ENCODE results near the gene DNA2.
"Not testable (repeated sequence)": the region's sequence is repeated elsewhere in the genome, so short reads cannot be mapped to it uniquely, and the experiment has no call there.

The DNA2 gene

DNA sequence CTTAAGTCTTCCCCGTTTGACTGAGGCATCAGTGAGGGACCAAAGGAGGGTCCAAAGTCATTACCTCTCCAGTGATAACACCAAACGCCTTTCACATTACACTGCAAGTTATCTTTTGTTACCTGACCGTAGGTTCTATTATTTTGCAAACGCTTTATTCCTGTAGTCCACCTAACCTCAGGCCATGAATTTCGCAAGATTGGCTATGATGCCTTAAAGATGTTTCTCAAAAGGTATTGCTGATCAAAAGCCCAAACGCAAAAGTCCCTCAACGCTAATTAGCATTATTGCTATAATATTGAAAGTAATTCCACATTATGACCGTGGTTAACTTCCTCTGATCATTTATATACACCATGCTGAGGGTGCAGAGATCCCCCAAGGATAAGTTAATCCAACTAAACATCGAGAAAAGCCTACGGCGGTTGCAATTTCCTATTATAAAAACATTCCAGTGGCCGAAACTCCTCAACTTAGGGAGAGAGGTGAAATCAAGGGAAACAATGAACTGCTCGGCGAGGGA, 649 bp downstream of the DNA2 start:
- DNase-seq (no peak), ATAC-seq (no peak)
- Mint-ChIP-seq H3K9me3 (no peaks in the 10 kb centered on the region), H3K4me3 (peak overlapping the region; percentile 99), H3K27me3 (no peaks in the 10 kb centered on the region), H3K4me1 (peaks cover 24% of the 10 kb centered on the region), H3K27ac (peak overlapping the region; percentile 97), H3K36me3 (ENCODE audit: low read depth) (peaks cover 35% of the 10 kb centered on the region)

- Mint-ChIP-seq H3K27me3 (no peaks in the 10 kb centered on the region), H3K36me3 (ENCODE audit: low read depth) (peaks cover 41% of the 10 kb centered on the region), H3K4me1 (peaks cover 24% of the 10 kb centered on the region), H3K4me3 (peak overlapping the region; percentile 99), H3K27ac (no peak overlapping the region), H3K9me3 (no peaks in the 10 kb centered on the region)
- ATAC-seq (no peak), DNase-seq (no peak)
These were observed 1.5 kb downstream of the DNA2 start for GRCh38 chr10:68470300-68470699.

- Mint-ChIP-seq H3K4me1 (peaks cover 24% of the 10 kb centered on the region), H3K9me3 (no peaks in the 10 kb centered on the region), H3K27ac (no peak overlapping the region), H3K36me3 (ENCODE audit: low read depth) (peaks cover 43% of the 10 kb centered on the region), H3K27me3 (no peaks in the 10 kb centered on the region), H3K4me3 (peak overlapping the region; percentile 99)
- DNase-seq (no peak), ATAC-seq (no peak)
These were observed 1.9 kb downstream of the DNA2 start for GRCh38 chr10:68469838-68470237.

DNA sequence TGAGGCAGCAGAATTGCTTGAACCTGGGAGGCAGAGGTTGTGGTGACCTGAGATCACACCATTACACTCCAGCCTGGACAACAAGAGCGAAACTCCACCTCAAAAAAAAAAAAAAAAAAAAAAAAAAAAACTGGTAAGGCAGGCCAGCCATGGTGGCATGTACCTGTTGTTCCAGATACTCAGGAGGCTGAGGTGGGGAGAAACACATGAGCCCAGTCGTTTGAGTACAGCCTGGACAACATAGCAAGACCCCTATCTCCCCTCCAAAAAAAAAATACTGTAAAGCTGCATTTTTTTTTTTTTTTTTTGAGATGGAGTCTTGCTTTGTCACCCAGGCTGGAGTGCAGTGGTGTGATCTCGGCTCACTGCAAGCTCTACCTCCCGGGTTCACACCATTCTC, 7.0 kb downstream of the DNA2 start:
- not testable (repeated sequence) for ATAC-seq, DNase-seq, H3K27ac Mint-ChIP-seq, H3K4me3 Mint-ChIP-seq, H3K9me3 Mint-ChIP-seq, H3K4me1 Mint-ChIP-seq, H3K27me3 Mint-ChIP-seq
- H3K36me3 Mint-ChIP-seq (ENCODE audit: low read depth): peaks cover 65% of the 10 kb centered on the region

- Mint-ChIP-seq H3K4me1 (no peaks in the 10 kb centered on the region), H3K27me3 (no peaks in the 10 kb centered on the region), H3K4me3 (no peak overlapping the region), H3K27ac (no peak overlapping the region), H3K36me3 (ENCODE audit: low read depth) (peaks cover 67% of the 10 kb centered on the region), H3K9me3 (no peaks in the 10 kb centered on the region)
- ATAC-seq (no peak), DNase-seq (no peak)
These were observed 8.2 kb downstream of the DNA2 start for GRCh38 chr10:68463365-68464093.

DNA sequence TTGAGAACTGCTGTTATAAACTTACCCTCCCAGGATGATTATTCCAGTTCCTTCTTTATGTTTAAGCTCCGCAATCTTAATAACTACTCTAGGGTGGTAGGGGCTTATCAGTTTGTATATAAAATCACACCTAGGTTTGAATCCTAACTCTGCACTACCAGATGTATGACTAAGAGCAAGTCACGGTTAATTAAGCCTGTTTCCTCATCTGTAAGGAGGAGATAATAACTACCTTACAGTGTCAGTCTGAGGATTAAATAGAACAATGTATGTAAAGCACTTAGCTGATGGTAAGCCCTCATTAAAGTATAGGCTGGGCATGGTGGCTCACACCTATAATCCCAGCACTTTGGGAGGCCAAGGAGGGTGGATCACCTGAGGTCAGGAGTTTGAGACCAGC, 9.2 kb downstream of the DNA2 start:
- Mint-ChIP-seq H3K27ac (no peak overlapping the region), H3K4me3 (no peak overlapping the region), H3K4me1 (no peaks in the 10 kb centered on the region), H3K36me3 (ENCODE audit: low read depth) (peaks cover 62% of the 10 kb centered on the region), H3K9me3 (no peaks in the 10 kb centered on the region), H3K27me3 (no peaks in the 10 kb centered on the region)
- DNase-seq (no peak), ATAC-seq (no peak)

GRCh38 chr10:68461032-68461431, 10.7 kb downstream of the DNA2 start:
- Mint-ChIP-seq H3K9me3 (no peaks in the 10 kb centered on the region), H3K4me3 (no peak overlapping the region), H3K4me1 (no peaks in the 10 kb centered on the region), H3K36me3 (ENCODE audit: low read depth) (peaks cover 65% of the 10 kb centered on the region), H3K27me3 (no peaks in the 10 kb centered on the region), H3K27ac (no peak overlapping the region)
- DNase-seq (no peak), ATAC-seq (no peak)

GRCh38 chr10:68449698-68450097, 22.1 kb downstream of the DNA2 start:
- not testable (repeated sequence) for H3K9me3 Mint-ChIP-seq, ATAC-seq, H3K27me3 Mint-ChIP-seq, H3K4me1 Mint-ChIP-seq, H3K27ac Mint-ChIP-seq, H3K4me3 Mint-ChIP-seq, DNase-seq
- peaks cover 47% of the 10 kb centered on the region for H3K36me3 Mint-ChIP-seq (ENCODE audit: low read depth)

DNA sequence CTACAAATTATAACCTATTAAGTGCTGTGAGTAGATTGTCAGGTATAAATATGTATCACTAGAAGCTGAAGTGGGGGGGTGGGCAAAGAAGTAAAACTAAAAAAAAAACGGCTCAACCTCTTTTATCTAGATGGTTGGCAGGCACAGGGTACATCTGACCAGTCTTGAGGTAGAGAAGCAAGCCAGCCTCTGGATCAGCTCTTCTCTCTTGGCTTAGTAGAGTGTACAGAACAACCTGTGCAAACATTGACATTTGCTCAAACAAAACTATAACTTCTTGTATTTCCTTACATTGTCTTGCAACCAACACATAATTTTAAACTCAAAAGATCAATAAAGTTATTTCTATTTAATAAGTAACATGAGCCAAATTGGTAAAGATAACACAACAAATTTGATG, 25.6 kb downstream of the DNA2 start:
- Mint-ChIP-seq H3K9me3 (no peaks in the 10 kb centered on the region), H3K4me1 (no peaks in the 10 kb centered on the region), H3K27ac (no peak overlapping the region), H3K36me3 (ENCODE audit: low read depth) (peaks cover 41% of the 10 kb centered on the region), H3K4me3 (no peak overlapping the region), H3K27me3 (no peaks in the 10 kb centered on the region)
- ATAC-seq (no peak), DNase-seq (no peak)

- H3K9me3 Mint-ChIP-seq: no peaks in the 10 kb centered on the region
- ATAC-seq (no peak), DNase-seq (no peak)
- no peaks in the 10 kb centered on the region for H3K4me1 Mint-ChIP-seq
- H3K4me3 Mint-ChIP-seq: no peak overlapping the region
- no peaks in the 10 kb centered on the region for H3K27me3 Mint-ChIP-seq
- H3K36me3 Mint-ChIP-seq (ENCODE audit: low read depth): peaks cover 29% of the 10 kb centered on the region
- no peak overlapping the region for H3K27ac Mint-ChIP-seq
These were observed 28.8 kb downstream of the DNA2 start for GRCh38 chr10:68442971-68443370.

DNA sequence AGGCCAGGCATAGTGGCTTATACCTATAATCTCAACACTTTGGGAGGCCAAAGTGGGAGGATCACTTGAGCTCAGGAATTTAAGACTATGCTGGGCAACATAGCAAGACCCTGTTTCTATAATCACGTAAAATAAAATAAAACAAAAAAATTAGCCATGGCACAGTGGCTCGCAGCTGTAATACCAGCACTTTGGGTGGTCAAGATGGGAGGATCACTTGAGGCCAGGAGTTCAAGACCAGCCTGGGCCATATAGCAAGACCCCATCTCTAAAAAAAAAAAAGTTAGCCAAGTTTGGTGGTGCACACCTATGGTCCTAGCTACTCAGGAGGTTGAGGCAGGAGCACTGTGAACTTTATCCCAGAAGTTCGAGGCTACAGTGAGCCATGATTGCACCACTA, 30.9 kb downstream of the DNA2 start:
- H3K4me1 Mint-ChIP-seq: no peaks in the 10 kb centered on the region
- H3K9me3 Mint-ChIP-seq: no peaks in the 10 kb centered on the region
- H3K27ac Mint-ChIP-seq: no peak overlapping the region
- H3K36me3 Mint-ChIP-seq (ENCODE audit: low read depth): peaks cover 38% of the 10 kb centered on the region
- no peak overlapping the region for H3K4me3 Mint-ChIP-seq
- H3K27me3 Mint-ChIP-seq: no peaks in the 10 kb centered on the region
- DNase-seq: no peak
- no peak for ATAC-seq

DNA sequence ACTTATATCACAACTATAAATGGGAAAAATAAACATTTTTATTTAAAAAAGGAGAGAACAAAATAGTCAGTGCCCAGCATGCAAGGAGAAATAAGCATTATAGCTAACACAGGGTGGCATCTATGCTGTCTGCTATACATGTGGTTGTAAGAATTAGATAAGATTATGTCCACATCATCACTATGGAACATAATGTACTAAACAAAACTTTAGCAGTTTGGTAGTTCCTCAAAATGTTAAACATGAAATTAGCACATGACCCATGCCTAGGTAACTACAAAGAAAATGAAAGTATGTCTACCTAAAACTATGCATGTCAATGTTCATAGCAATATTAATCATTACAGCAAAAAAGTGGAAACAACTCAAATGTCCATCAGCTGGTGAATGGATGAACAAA, 36.0 kb downstream of the DNA2 start:
- Mint-ChIP-seq H3K4me1 (no peaks in the 10 kb centered on the region), H3K27ac (no peak overlapping the region), H3K4me3 (no peak overlapping the region), H3K27me3 (no peaks in the 10 kb centered on the region), H3K9me3 (no peaks in the 10 kb centered on the region), H3K36me3 (ENCODE audit: low read depth) (peaks cover 32% of the 10 kb centered on the region)
- ATAC-seq (no peak), DNase-seq (no peak)

DNA sequence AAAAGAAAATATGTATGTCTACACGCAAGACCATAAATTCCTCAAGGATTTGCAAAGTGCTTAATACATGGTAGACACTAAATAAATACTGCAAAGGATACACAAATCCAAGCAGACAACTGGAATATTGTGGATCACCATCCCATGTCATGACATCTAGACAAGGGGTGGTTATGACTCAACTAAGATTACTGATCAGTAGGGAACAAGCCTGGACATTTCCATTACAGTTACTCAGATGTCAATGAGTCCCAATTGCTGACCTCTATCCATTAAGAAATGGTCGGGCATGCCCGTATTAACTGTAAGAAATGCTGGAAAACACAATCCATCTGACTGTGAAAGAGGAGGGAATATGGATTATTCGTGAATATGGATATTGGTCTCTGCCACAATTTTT, 37.1 kb downstream of the DNA2 start:
- Mint-ChIP-seq H3K9me3 (no peaks in the 10 kb centered on the region), H3K4me1 (no peaks in the 10 kb centered on the region), H3K4me3 (no peak overlapping the region), H3K27ac (no peak overlapping the region), H3K27me3 (no peaks in the 10 kb centered on the region), H3K36me3 (ENCODE audit: low read depth) (peaks cover 37% of the 10 kb centered on the region)
- DNase-seq (no peak), ATAC-seq (no peak)

DNA sequence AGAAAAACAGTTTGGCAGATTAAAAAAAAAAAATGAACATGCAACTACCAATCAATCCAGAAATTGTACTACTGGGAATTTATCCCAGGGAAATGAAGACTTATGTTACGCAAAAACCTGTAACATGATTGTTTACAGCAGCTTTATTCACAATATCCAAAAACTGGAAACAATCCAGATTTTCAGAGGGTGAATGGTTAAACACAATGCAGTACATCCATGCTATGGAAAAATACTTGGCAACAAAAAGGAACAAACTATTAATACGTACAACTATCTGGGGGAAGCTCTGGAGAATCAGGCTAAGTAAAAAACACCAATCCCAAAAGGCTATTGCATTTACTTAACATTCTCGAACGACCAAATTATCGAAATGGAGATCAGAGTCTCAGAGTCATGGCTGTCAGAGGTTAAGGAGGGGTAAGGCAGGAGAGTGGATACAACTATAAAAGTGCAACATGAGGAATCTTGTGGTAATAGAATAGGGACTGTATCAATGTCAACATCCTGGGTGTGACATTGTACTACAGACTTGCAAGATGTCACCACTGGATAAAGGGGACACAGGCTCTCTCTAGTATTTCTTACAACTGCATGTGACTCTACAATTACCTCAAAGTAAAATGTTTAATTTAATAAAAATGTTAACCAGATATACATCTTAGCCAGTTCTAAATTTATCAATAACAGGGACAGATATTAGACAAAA, 43.2 kb downstream of the DNA2 start:
- H3K36me3 Mint-ChIP-seq (ENCODE audit: low read depth): peaks cover 40% of the 10 kb centered on the region
- DNase-seq: no peak
- H3K27ac Mint-ChIP-seq: no peak overlapping the region
- H3K4me1 Mint-ChIP-seq: peaks cover 12% of the 10 kb centered on the region
- H3K4me3 Mint-ChIP-seq: no peak overlapping the region
- H3K27me3 Mint-ChIP-seq: no peaks in the 10 kb centered on the region
- H3K9me3 Mint-ChIP-seq: no peaks in the 10 kb centered on the region
- ATAC-seq: no peak

DNA sequence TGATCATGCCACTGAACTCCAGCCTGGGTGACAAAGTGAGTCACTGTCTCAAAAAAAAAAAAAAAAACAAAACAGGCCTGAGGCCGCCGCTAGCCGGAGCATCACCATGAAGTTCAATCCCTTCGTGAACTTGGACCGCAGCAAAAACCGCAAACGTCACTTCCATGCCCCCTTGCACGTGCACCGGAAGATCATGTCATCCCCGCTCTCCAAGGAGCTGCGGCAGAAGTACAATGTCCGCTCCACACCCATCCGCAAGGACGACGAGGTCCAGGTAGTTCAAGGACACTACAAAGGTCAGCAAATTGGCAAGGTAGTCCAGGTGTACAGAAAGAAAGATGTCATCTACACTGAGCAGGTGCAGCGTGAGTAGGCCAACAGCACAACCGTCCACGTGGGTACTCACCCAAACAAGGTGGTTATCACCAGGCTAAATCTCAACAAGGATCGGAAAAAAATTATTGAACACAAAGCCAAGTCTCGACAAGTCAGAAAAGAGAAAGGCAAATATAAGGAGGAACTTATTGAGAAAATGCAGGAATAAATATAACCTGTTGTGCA, 47.2 kb downstream of the DNA2 start:
- ATAC-seq: no peak

More for the DNA sequence above, 47.2 kb downstream of the DNA2 start:
- H3K9me3 Mint-ChIP-seq: no peaks in the 10 kb centered on the region
- no peak overlapping the region for H3K4me3 Mint-ChIP-seq
- H3K36me3 Mint-ChIP-seq (ENCODE audit: low read depth): peaks cover 47% of the 10 kb centered on the region
- no peak for DNase-seq
- peaks cover 20% of the 10 kb centered on the region for H3K4me1 Mint-ChIP-seq
- no peaks in the 10 kb centered on the region for H3K27me3 Mint-ChIP-seq
- H3K27ac Mint-ChIP-seq: peak overlapping the region; percentile 72
